ENCODE measurements around the gene ACOD1. TPM values are rescaled to one million over a fixed set of nuclear protein-coding genes. Genes with fewer than 3 reads are reported as not detected.
"Not testable (repeated sequence)": the region's sequence is repeated elsewhere in the genome, so short reads cannot be mapped to it uniquely, and the experiment has no call there.

Gene ACOD1
- not detected for total RNA-seq
- not detected for polyA plus RNA-seq
- long read RNA-seq, donor 1 = 0 reads
- long read RNA-seq, donor 2 = 0 reads

- Histone ChIP-seq H3K4me1 (ENCODE audit: control insufficient read depth in 1 of 2, insufficient read depth in 2 of 2, low read length in 2 of 2) (no peaks in the 10 kb centered on the region), H3K36me3 (ENCODE audit: control insufficient read depth in 1 of 2, insufficient read depth in 2 of 2, low read length in 1 of 2) (no peaks in the 10 kb centered on the region), H3K4me3 (ENCODE audit: low read length in 2 of 2) (no peak within 1 kb of the TSS), H3K9me3 (ENCODE audit: control insufficient read depth, low read length) (no peaks in the 10 kb centered on the region), H3K27me3 (ENCODE audit: control insufficient read depth in 1 of 2, insufficient read depth in 2 of 2, low read length in 1 of 2) (no peaks in the 10 kb centered on the region), H3K27ac (ENCODE audit: low read depth in 1 of 2, low read length in 2 of 2) (no peak within 1 kb of the TSS)
- 87 to 93% methylated on average over 2 of the region's 2 CpGs for WGBS, 2 donors
- intact Hi-C loops (cut with DNase I) = no loop called here
- no peak for ATAC-seq (ENCODE audit: low FRiP score)
- no peak for DNase-seq
Observed at GRCh38 chr13:76948149-76948548, at the start of gene ACOD1. ACOD1 (plus strand) TSS chr13:76948511; CDS start chr13:76948559, 48 bp downstream.

DNA sequence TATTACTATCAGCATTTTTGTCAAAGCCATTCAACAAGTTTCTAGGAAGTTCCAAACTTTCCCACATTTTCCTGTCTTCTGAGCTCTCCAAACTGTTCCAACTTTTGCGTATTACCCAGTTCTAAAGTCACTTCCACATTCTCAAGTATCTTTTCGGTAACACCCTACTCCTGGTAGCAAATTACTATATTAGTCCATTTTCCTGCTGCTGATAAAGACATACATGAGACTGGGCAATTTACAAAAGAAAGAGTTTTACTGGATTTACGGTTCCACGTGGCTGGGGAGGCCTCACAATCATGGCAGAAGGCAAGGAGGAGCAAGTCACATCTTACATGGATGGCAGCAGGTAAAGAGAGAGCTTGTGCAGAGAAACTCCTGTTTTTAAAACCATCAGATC, 49.2 kb upstream of the ACOD1 start:
- intact Hi-C loops (cut with DNase I); H3K4me1 ChIP-seq (ENCODE audit: control insufficient read depth in 1 of 2, insufficient read depth in 2 of 2, low read length in 2 of 2); H3K27me3 ChIP-seq (ENCODE audit: control insufficient read depth in 1 of 2, insufficient read depth in 2 of 2, low read length in 1 of 2); H3K27ac ChIP-seq (ENCODE audit: low read depth in 1 of 2, low read length in 2 of 2); H3K36me3 ChIP-seq (ENCODE audit: control insufficient read depth in 1 of 2, insufficient read depth in 2 of 2, low read length in 1 of 2); H3K9me3 ChIP-seq (ENCODE audit: control insufficient read depth, low read length); DNase-seq; ATAC-seq (ENCODE audit: low FRiP score); H3K4me3 ChIP-seq (ENCODE audit: low read length in 2 of 2): not testable (repeated sequence)
- 96 to 98% methylated on average over 4 of the region's 4 CpGs for WGBS, 2 donors

- Histone ChIP-seq H3K4me1 (ENCODE audit: control insufficient read depth in 1 of 2, insufficient read depth in 2 of 2, low read length in 2 of 2) (no peaks in the 10 kb centered on the region), H3K9me3 (ENCODE audit: control insufficient read depth, low read length) (peaks cover 2% of the 10 kb centered on the region), H3K27me3 (ENCODE audit: control insufficient read depth in 1 of 2, insufficient read depth in 2 of 2, low read length in 1 of 2) (no peaks in the 10 kb centered on the region), H3K4me3 (ENCODE audit: low read length in 2 of 2) (no peak overlapping the region), H3K36me3 (ENCODE audit: control insufficient read depth in 1 of 2, insufficient read depth in 2 of 2, low read length in 1 of 2) (no peaks in the 10 kb centered on the region), H3K27ac (ENCODE audit: low read depth in 1 of 2, low read length in 2 of 2) (no peak overlapping the region)
- DNase-seq = peak in 1 of 2 donors; percentile 72
- ATAC-seq (ENCODE audit: low FRiP score) = peak; percentile 86
- WGBS, 2 donors = 10 to 12% methylated on average over 3 of the region's 3 CpGs
- intact Hi-C loops (cut with DNase I) = loop anchor here (5.0 to 10.0 kb wide), 5 partner anchors 229 to 1209 kb away; no protein-coding TSS in a partner anchor
Observed at GRCh38 chr13:76903544-76904162, 44.7 kb upstream of the ACOD1 start.

- no peaks in the 10 kb centered on the region for H3K36me3 ChIP-seq (ENCODE audit: control insufficient read depth in 1 of 2, insufficient read depth in 2 of 2, low read length in 1 of 2)
- H3K9me3 ChIP-seq (ENCODE audit: control insufficient read depth, low read length) = no peaks in the 10 kb centered on the region
- no peak overlapping the region for H3K4me3 ChIP-seq (ENCODE audit: low read length in 2 of 2)
- 66% methylated on average over 2 of the region's 2 CpGs for WGBS, 2 donors
- no peaks in the 10 kb centered on the region for H3K4me1 ChIP-seq (ENCODE audit: control insufficient read depth in 1 of 2, insufficient read depth in 2 of 2, low read length in 2 of 2)
- DNase-seq (no peak), ATAC-seq (ENCODE audit: low FRiP score) (no peak)
- intact Hi-C loops (cut with DNase I) = loop anchor here (5.0 to 10.0 kb wide), 5 partner anchors 230 to 1210 kb away; no protein-coding TSS in a partner anchor
- peak overlapping the region in 1 of 2 donors; percentile 19 for H3K27ac ChIP-seq (ENCODE audit: low read depth in 1 of 2, low read length in 2 of 2)
- H3K27me3 ChIP-seq (ENCODE audit: control insufficient read depth in 1 of 2, insufficient read depth in 2 of 2, low read length in 1 of 2) = no peaks in the 10 kb centered on the region
Observed at GRCh38 chr13:76904507-76904906, 43.8 kb upstream of the ACOD1 start.

GRCh38 chr13:76912476-76912875, 35.8 kb upstream of the ACOD1 start:
- WGBS, 2 donors = 95 to 100% methylated on average over 3 of the region's 3 CpGs
- Histone ChIP-seq H3K9me3 (ENCODE audit: control insufficient read depth, low read length) (no peaks in the 10 kb centered on the region), H3K4me1 (ENCODE audit: control insufficient read depth in 1 of 2, insufficient read depth in 2 of 2, low read length in 2 of 2) (peaks cover 2 to 3% of the 10 kb centered on the region in 2 donors), H3K36me3 (ENCODE audit: control insufficient read depth in 1 of 2, insufficient read depth in 2 of 2, low read length in 1 of 2) (no peaks in the 10 kb centered on the region), H3K27me3 (ENCODE audit: control insufficient read depth in 1 of 2, insufficient read depth in 2 of 2, low read length in 1 of 2) (no peaks in the 10 kb centered on the region), H3K27ac (ENCODE audit: low read depth in 1 of 2, low read length in 2 of 2) (no peak overlapping the region), H3K4me3 (ENCODE audit: low read length in 2 of 2) (no peak overlapping the region)
- intact Hi-C loops (cut with DNase I) = no loop called here
- ATAC-seq (ENCODE audit: low FRiP score) (no peak), DNase-seq (no peak)

- Histone ChIP-seq H3K4me1 (ENCODE audit: control insufficient read depth in 1 of 2, insufficient read depth in 2 of 2, low read length in 2 of 2) (peaks cover 2 to 3% of the 10 kb centered on the region in 2 donors), H3K27me3 (ENCODE audit: control insufficient read depth in 1 of 2, insufficient read depth in 2 of 2, low read length in 1 of 2) (no peaks in the 10 kb centered on the region), H3K9me3 (ENCODE audit: control insufficient read depth, low read length) (no peaks in the 10 kb centered on the region), H3K27ac (ENCODE audit: low read depth in 1 of 2, low read length in 2 of 2) (no peak overlapping the region), H3K36me3 (ENCODE audit: control insufficient read depth in 1 of 2, insufficient read depth in 2 of 2, low read length in 1 of 2) (no peaks in the 10 kb centered on the region), H3K4me3 (ENCODE audit: low read length in 2 of 2) (no peak overlapping the region)
- intact Hi-C loops (cut with DNase I) = no loop called here
- WGBS, 2 donors = 79 to 84% methylated on average over 4 of the region's 4 CpGs
- DNase-seq (no peak), ATAC-seq (ENCODE audit: low FRiP score) (no peak)
Observed at GRCh38 chr13:76913898-76914297, 34.4 kb upstream of the ACOD1 start.

- DNase-seq (no peak), ATAC-seq (ENCODE audit: low FRiP score) (no peak)
- H3K9me3 ChIP-seq (ENCODE audit: control insufficient read depth, low read length) = no peaks in the 10 kb centered on the region
- H3K36me3 ChIP-seq (ENCODE audit: control insufficient read depth in 1 of 2, insufficient read depth in 2 of 2, low read length in 1 of 2) = no peaks in the 10 kb centered on the region
- H3K27ac ChIP-seq (ENCODE audit: low read depth in 1 of 2, low read length in 2 of 2) = peak overlapping the region in 1 of 2 donors; percentile 27
- H3K27me3 ChIP-seq (ENCODE audit: control insufficient read depth in 1 of 2, insufficient read depth in 2 of 2, low read length in 1 of 2) = no peaks in the 10 kb centered on the region
- WGBS, 2 donors = 13 to 19% methylated on average over 1 of the region's 1 CpG
- intact Hi-C loops (cut with DNase I) = no loop called here
- peaks cover 2 to 3% of the 10 kb centered on the region in 2 donors for H3K4me1 ChIP-seq (ENCODE audit: control insufficient read depth in 1 of 2, insufficient read depth in 2 of 2, low read length in 2 of 2)
- H3K4me3 ChIP-seq (ENCODE audit: low read length in 2 of 2) = no peak overlapping the region
Observed at GRCh38 chr13:76917095-76917494, 31.2 kb upstream of the ACOD1 start.

- 44 to 46% methylated on average over 12 of the region's 12 CpGs for WGBS, 2 donors
- H3K27me3 ChIP-seq (ENCODE audit: control insufficient read depth in 1 of 2, insufficient read depth in 2 of 2, low read length in 1 of 2); H3K4me3 ChIP-seq (ENCODE audit: low read length in 2 of 2); H3K4me1 ChIP-seq (ENCODE audit: control insufficient read depth in 1 of 2, insufficient read depth in 2 of 2, low read length in 2 of 2); H3K36me3 ChIP-seq (ENCODE audit: control insufficient read depth in 1 of 2, insufficient read depth in 2 of 2, low read length in 1 of 2); intact Hi-C loops (cut with DNase I); H3K9me3 ChIP-seq (ENCODE audit: control insufficient read depth, low read length): not testable (repeated sequence)
- ATAC-seq (ENCODE audit: low FRiP score) (peak; percentile 73), DNase-seq (peak in 1 of 2 donors; percentile 68)
- peak overlapping the region in 1 of 2 donors; percentile 27 for H3K27ac ChIP-seq (ENCODE audit: low read depth in 1 of 2, low read length in 2 of 2)
Observed at GRCh38 chr13:76917755-76918481, 30.4 kb upstream of the ACOD1 start.

- H3K9me3 ChIP-seq (ENCODE audit: control insufficient read depth, low read length) = no peaks in the 10 kb centered on the region
- no peak for ATAC-seq (ENCODE audit: low FRiP score)
Observed at GRCh38 chr13:76921516-76921915, 26.8 kb upstream of the ACOD1 start.

More at GRCh38 chr13:76921516-76921915, 26.8 kb upstream of the ACOD1 start:
- Histone ChIP-seq H3K4me1 (ENCODE audit: control insufficient read depth in 1 of 2, insufficient read depth in 2 of 2, low read length in 2 of 2) (peaks cover 2 to 3% of the 10 kb centered on the region in 2 donors), H3K27me3 (ENCODE audit: control insufficient read depth in 1 of 2, insufficient read depth in 2 of 2, low read length in 1 of 2) (no peaks in the 10 kb centered on the region), H3K27ac (ENCODE audit: low read depth in 1 of 2, low read length in 2 of 2) (no peak overlapping the region), H3K36me3 (ENCODE audit: control insufficient read depth in 1 of 2, insufficient read depth in 2 of 2, low read length in 1 of 2) (no peaks in the 10 kb centered on the region), H3K4me3 (ENCODE audit: low read length in 2 of 2) (no peak overlapping the region)
- intact Hi-C loops (cut with DNase I) = no loop called here
- WGBS, 2 donors = 71 to 73% methylated on average over 1 of the region's 1 CpG
- DNase-seq = peak in 1 of 2 donors; percentile 66

All from aorta (tissue), 5 donors.